K562 (cell line): ENCODE data around the gene AIFM3. TPM values are rescaled to one million over a fixed set of nuclear protein-coding genes. Genes with fewer than 3 reads are reported as not detected.

ENCODE experiments used
- CXXC5 ChIP-seq: fragments of 250-450 bp; sonication (Bioruptor Pico); IDR thresholded peaks from 2 replicates; pipeline ENCODE4 v1.8.0; 2022; ENCODE audit warnings: inconsistent platforms, mild to moderate bottlenecking, moderate library complexity
- KDM1A ChIP-seq, 2 experiments: fragments of 450-650 bp; IDR thresholded peaks; 2 replicates each; pipeline ENCODE4 v1.6.1; 2016; ENCODE audit warnings: mild to moderate bottlenecking in 2 of 2
- TEAD1 ChIP-seq, 2 experiments: fragments of 450-650 bp in 1 of 2; sonication (generic) in 1 of 2; formaldehyde crosslinking; IDR thresholded peaks; 2 replicates each; pipeline versions ENCODE4 v1.4.0 to v1.8.0; 2020 to 2022; ENCODE audit warnings: mild to moderate bottlenecking in 2 of 2, missing genetic modification reagents in 1 of 2
- THAP12 ChIP-seq: fragments of 250-450 bp; sonication (Bioruptor Pico); IDR thresholded peaks from 2 replicates; pipeline ENCODE4 v1.9.0; 2021; ENCODE audit warnings: mild to moderate bottlenecking, inconsistent platforms
- polyA plus RNA-seq, 8 experiments: library from polyadenylated mRNA; depleted of rRNA in 4 of 8; stranded (reverse) in 5 of 8; unstranded in 3 of 8; fragments of >200 nt; fragmentation: Nextera tagmentation in 2 of 8; fragmentation: Illumina TruSeq in 1 of 8; extraction: Ambion mirVana in 2 of 8; extraction: Trizol in 1 of 8; gene quantifications; 2 replicates each; pipeline versions ENCODE4 v1.2.1 to v1.2.3, GENCODE V29; 2011 to 2014; ENCODE audit warnings: inconsistent platforms in 1 of 8, missing spikeins in 1 of 8
- total RNA-seq, 7 experiments: library from RNA; depleted of rRNA in 6 of 7; stranded (reverse); fragments of >200 nt in 6 of 7; fragmentation: Illumina TruSeq in 2 of 7; extraction: Trizol in 2 of 7; gene quantifications; 2 replicates each; pipeline versions ENCODE4 v1.2.1 to v1.2.3, GENCODE V29; 2011 to 2021; ENCODE audit warnings: low replicate concordance in 1 of 7
- TF ChIP-seq, protein P1 (sequence below): sonication (generic); formaldehyde crosslinking; IDR thresholded peaks from 2 replicates; pipeline ENCODE4 v1.8.1; 2023; ENCODE audit warnings: mild to moderate bottlenecking, missing genetic modification reagents

Gene AIFM3
- total and polyA plus RNA-seq, 9 of the 15 experiments (the other 6 are each of a cell fraction or from before 2014, with no cell fraction given), result 0.03 to 0.20 (median 0.07) TPM; not detected in 1

- TF ChIP-seq, protein P1, sequence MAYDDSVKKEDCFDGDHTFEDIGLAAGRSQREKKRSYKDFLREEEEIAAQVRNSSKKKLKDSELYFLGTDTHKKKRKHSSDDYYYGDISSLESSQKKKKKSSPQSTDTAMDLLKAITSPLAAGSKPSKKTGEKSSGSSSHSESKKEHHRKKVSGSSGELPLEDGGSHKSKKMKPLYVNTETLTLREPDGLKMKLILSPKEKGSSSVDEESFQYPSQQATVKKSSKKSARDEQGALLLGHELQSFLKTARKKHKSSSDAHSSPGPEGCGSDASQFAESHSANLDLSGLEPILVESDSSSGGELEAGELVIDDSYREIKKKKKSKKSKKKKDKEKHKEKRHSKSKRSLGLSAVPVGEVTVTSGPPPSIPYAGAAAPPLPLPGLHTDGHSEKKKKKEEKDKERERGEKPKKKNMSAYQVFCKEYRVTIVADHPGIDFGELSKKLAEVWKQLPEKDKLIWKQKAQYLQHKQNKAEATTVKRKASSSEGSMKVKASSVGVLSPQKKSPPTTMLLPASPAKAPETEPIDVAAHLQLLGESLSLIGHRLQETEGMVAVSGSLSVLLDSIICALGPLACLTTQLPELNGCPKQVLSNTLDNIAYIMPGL (CRISPR knock-in tag), result peak; percentile 61; the same call in 1 of the 2 replicates
- TF ChIP-seq CXXC5 (CRISPR knock-in tag), result 0 out of 2 replicates have a peak, but pooled peaks have one; percentile 8
- no peak for TF ChIP-seq KDM1A (IDR thresholded peaks at IDR 0.05)
- 0 out of 2 replicates have a peak, but pooled peaks have one; percentile 25 for TF ChIP-seq THAP12 (CRISPR knock-in tag)
- TF ChIP-seq TEAD1 (CRISPR knock-in tag; IDR thresholded peaks at IDR 0.05), result no peak
Observed at GRCh38 chr22:20972933-20973577, 6.0 kb downstream of the AIFM3 start (continued).
